ENCODE results near the gene CHCHD3.

- TF ChIP-seq CTCF (IDR thresholded peaks at IDR 0.05) (no peak), POLR2A (IDR thresholded peaks at IDR 0.05) (no peak), EP300 (IDR thresholded peaks at IDR 0.05) (no peak)
Measured at GRCh38 chr7:132872034-132872433, 209.9 kb downstream of the CHCHD3 start.
